GM13976 (cell line): ENCODE measurements around the gene SCAF11.

ENCODE experiments used
- DNase-seq: peaks from one replicate; pipeline ENCODE4 v3.0.0; 2012; ENCODE audit warnings: low spot score
- in situ Hi-C: fragments of 300-500 bp; cut with MboI; formaldehyde crosslinking; loops from one replicate; pipeline ENCODE4 v1.12.0; 2022; ENCODE audit warnings: low sequenced_read_pairs, mixed read lengths, inconsistent platforms; ENCODE audit not compliant: unreplicated experiment
- TF ChIP-seq, protein P1 (sequence below): IDR thresholded peaks from 2 replicates; pipeline ENCODE4 v1.5.1; 2012; ENCODE audit warnings: borderline replicate concordance, mild to moderate bottlenecking; ENCODE audit not compliant: insufficient read depth; ENCODE audit errors: extremely low read depth, missing control alignments, control extremely low read depth

Gene SCAF11

DNA sequence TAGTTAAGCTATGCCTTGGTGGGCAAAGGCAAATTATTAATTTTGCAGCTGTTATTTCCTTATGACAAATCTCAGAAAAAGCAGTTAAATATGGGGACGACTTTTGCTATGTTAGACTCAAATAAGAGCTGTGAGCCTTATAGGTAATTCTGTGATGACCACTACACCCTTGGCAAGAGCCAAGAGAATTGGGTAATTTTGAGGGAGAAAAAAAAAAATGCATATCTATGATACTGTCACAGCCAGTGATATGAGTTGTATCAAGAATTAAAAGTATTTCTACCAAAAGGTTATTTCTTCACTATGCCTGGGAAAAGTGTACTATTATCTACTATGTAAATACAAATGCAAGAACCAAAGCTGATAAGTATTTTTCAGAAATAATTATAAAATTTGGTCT, 43.9 kb downstream of the SCAF11 start:
- in situ Hi-C loops: no loop called here
- TF ChIP-seq, protein P1, sequence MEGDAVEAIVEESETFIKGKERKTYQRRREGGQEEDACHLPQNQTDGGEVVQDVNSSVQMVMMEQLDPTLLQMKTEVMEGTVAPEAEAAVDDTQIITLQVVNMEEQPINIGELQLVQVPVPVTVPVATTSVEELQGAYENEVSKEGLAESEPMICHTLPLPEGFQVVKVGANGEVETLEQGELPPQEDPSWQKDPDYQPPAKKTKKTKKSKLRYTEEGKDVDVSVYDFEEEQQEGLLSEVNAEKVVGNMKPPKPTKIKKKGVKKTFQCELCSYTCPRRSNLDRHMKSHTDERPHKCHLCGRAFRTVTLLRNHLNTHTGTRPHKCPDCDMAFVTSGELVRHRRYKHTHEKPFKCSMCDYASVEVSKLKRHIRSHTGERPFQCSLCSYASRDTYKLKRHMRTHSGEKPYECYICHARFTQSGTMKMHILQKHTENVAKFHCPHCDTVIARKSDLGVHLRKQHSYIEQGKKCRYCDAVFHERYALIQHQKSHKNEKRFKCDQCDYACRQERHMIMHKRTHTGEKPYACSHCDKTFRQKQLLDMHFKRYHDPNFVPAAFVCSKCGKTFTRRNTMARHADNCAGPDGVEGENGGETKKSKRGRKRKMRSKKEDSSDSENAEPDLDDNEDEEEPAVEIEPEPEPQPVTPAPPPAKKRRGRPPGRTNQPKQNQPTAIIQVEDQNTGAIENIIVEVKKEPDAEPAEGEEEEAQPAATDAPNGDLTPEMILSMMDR: no peak
- no peak for DNase-seq

DNA sequence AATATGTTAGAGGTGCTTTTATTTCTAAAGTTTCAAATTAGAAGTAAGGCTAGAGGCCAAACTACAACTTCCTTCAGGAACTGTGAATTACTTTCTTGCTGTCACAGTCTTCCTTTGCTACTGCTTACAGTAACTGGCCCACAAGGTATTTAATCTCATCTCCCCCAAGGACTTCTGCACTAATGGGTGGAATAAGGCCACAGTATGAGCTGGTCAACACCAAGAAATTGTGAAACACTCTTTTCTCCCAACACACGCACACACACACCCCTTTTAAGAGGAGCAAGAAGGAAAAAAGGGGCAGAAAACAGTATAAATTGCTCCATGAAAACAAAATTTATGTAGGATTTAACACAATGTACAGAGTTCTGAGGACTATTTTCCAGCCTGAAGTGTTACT, 45.6 kb downstream of the SCAF11 start:
- in situ Hi-C loops: no loop called here
- no peak for DNase-seq
- TF ChIP-seq, protein P1: no peak

DNA sequence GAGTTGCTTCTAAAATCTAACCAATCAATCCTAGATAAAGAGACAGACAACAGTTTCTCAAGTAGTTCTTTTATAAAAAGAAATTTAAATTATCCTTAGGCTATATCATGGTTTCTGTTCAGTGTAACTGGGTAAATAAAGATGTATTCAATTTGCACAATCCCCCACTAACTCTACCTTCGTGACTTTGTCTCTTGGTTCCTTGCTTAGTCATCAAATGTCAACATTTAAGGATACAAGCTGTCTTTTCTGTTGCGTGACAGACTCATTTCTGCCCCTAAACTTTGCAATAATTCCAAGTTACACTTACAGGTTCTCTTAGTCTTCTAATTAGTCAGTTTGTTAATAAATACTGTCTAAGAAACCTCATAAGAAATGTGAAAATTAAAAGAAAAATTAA, 50.6 kb downstream of the SCAF11 start:
- TF ChIP-seq, protein P1: no peak
- in situ Hi-C loops: no loop called here
- no peak for DNase-seq

DNA sequence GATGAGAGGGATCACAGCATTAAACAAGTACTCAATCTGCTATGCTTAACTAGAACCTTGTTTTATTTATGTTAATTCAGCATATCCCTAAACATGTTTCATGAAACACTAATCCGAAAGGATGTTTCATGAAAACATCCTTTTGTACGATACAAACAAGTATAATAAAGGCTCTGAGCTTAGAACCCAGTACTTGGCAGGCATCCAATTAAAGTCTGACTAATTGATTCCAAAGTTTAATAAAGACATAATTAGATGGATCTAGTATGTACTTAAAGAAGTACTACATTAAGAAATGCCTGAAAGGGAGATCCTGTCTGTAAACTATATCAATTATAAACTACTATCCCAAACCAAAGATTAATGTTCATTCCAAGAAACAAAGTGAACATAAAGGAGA, 51.8 kb downstream of the SCAF11 start:
- TF ChIP-seq, protein P1: no peak
- no peak for DNase-seq
- in situ Hi-C loops: no loop called here

DNA sequence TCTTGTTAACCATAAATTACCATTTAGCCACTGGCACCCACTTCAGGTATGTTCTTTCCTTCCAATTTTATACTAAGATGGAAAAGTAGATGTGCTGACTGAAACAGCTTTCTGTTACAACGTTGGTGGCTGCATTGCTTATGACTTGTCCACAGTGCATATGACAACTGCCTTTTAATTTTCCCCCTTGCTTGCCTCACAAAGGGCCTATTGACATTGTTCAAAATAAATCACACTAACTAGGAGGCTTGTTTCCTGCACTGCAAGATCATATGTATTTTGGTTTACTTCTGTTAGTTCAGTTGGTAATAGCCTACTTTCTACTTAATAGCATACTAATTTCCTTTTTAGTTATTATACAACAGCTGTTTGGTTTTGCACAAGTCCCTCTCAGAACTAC, 55.4 kb downstream of the SCAF11 start:
- no peak for DNase-seq
- in situ Hi-C loops: no loop called here
- TF ChIP-seq, protein P1: no peak

DNA sequence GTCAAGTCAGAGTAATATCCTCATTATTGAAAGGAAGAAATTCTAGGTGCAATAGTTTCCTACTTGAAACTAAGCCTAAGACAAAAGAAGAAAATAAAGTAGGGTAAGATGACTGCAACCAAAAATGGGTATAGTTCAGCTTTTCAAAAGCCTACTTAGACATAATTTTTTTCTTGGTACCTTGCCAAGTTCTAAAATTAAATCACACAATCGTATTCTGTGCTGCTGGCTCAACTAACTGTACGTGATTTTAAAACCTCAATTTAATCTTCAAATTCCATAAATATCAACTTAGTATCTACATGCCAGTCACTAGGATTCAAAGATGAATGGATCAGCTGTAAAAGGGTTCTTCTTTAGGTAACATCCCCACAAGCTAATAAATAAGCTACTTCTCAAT, 56.9 kb downstream of the SCAF11 start:
- in situ Hi-C loops: no loop called here
- DNase-seq: no peak

DNA sequence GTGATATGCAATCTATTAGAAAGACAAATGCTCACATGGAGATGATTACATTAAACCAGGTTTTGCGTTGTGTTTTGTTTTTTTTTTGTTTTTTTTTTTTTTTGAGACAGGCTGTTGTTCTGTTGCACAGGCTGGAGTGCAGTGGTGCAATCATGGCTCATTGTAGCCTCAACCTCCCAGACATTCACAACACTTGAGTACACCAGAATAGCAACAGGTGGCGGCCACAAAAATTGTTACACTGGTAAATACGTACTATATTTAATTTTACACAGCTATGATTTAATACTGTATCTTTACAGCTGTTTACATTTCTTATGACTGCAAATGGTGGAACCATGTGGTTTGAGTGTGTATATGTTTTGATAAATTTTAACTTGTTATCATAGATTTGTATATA, 60.0 kb downstream of the SCAF11 start:
- TF ChIP-seq, protein P1: no peak
- in situ Hi-C loops: no loop called here
- DNase-seq: no peak

More for the DNA sequence above, 56.9 kb downstream of the SCAF11 start:
- TF ChIP-seq, protein P1: no peak
